Left lung (tissue), 10 donors: ENCODE results near the gene GPR42. TPM values are rescaled to one million over a fixed set of nuclear protein-coding genes. Genes with fewer than 3 reads are reported as not detected.

Source experiments
- ATAC-seq: fragments of 200-7000 bp; cut with Tn5 transposase; one replicate; pipeline ENCODE4 v1.9.1; 2020; ENCODE audit warnings: moderate library complexity
- DNase-seq, 4 donors: peaks; one replicate each; pipeline ENCODE4 v3.0.0-alpha.2; 2013 to 2020
- H3K27ac ChIP-seq, 2 donors: fragments of 200-600 bp; sonication (generic) in 1 of 2; one replicate each; pipeline versions ENCODE4 v1.5.0 to v1.8.0; 2020 to 2021
- H3K27me3 ChIP-seq, 2 donors: fragments of 200-600 bp; sonication (generic) in 1 of 2; one replicate each; pipeline versions ENCODE4 v1.5.0 to v1.8.0; 2020 to 2021
- H3K36me3 ChIP-seq, 2 donors: fragments of 200-600 bp; sonication (generic) in 1 of 2; one replicate each; pipeline versions ENCODE4 v1.5.0 to v1.8.0; 2020 to 2021
- H3K4me1 ChIP-seq, 2 donors: fragments of 200-600 bp; one replicate each; pipeline ENCODE4 v1.8.0; 2021
- H3K4me3 ChIP-seq, 2 donors: fragments of 200-600 bp; sonication (generic) in 1 of 2; one replicate each; pipeline versions ENCODE4 v1.5.0 to v1.8.0; 2020 to 2021; ENCODE audit warnings: mild to moderate bottlenecking in 1 of 2
- H3K9me3 ChIP-seq, 2 donors: fragments of 200-600 bp; sonication (generic) in 1 of 2; one replicate each; pipeline versions ENCODE4 v1.5.0 to v1.8.0; 2020 to 2021
- intact Hi-C, 2 donors: fragments of 100-400 bp; cut with DNase I; formaldehyde crosslinking; loops; one replicate each; pipeline versions ENCODE4 v1.11.2 to v1.14.2; 2022
- polyA plus RNA-seq, 6 donors: library from polyadenylated mRNA; unstranded; fragments of 120-200 nt; gene quantifications; one replicate each; pipeline ENCODE4 v1.2.1, GENCODE V29; 2013; ENCODE audit not compliant: insufficient read length in 6 of 6
- total RNA-seq, 2 donors: library from RNA; stranded (reverse); fragmentation: NEBNext Ultra II Directional; extraction: Animal tissue kit (Norgen Biotek cat#: 25700); gene quantifications; one replicate each; pipeline ENCODE4 v1.2.1, GENCODE V29; 2021
- TF ChIP-seq, protein P1 (sequence below), 2 donors: fragments of 200-600 bp; sonication (generic) in 1 of 2; IDR thresholded peaks; one replicate each; pipeline versions ENCODE4 v1.5.0 to v1.8.0; 2021; ENCODE audit warnings: antibody characterized with exemption in 2 of 2
- donor health status: DM: no; HTN: yes; CAD: no.
- donor health status: DM: no; HTN: no; CAD: no.

The GPR42 gene
- total and polyA plus RNA-seq, 8 donors: 0.11 to 0.24 (median 0.14) TPM; not detected in 5

DNA sequence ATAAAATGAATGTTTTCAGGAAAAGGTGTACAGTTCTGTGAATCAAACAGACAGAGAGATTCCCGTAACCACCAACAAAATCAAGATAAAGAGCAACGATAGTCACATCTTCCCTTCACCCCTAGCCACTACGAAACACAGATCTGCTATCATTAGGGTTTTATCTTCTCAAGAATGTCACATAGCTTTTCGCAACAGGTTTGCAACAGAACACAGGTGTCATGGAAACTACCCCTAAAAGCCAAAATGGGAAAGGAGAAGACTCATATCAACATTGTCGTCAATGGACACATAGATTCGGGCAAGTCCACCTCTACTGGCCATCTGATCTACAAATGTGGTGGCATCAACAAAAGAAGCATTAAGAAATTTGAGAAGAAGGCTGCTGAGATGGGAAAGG is 11.1 kb downstream of the GPR42 start:
- ATAC-seq (no peak), DNase-seq (no peak)
- Histone ChIP-seq H3K36me3 (no peaks in the 10 kb centered on the region), H3K4me1 (no peaks in the 10 kb centered on the region), H3K27ac (no peak overlapping the region), H3K9me3 (peaks cover 0 to 15% of the 10 kb centered on the region in 2 donors), H3K27me3 (peaks cover 0 to 27% of the 10 kb centered on the region in 2 donors), H3K4me3 (no peak overlapping the region)
- TF ChIP-seq, protein P1, sequence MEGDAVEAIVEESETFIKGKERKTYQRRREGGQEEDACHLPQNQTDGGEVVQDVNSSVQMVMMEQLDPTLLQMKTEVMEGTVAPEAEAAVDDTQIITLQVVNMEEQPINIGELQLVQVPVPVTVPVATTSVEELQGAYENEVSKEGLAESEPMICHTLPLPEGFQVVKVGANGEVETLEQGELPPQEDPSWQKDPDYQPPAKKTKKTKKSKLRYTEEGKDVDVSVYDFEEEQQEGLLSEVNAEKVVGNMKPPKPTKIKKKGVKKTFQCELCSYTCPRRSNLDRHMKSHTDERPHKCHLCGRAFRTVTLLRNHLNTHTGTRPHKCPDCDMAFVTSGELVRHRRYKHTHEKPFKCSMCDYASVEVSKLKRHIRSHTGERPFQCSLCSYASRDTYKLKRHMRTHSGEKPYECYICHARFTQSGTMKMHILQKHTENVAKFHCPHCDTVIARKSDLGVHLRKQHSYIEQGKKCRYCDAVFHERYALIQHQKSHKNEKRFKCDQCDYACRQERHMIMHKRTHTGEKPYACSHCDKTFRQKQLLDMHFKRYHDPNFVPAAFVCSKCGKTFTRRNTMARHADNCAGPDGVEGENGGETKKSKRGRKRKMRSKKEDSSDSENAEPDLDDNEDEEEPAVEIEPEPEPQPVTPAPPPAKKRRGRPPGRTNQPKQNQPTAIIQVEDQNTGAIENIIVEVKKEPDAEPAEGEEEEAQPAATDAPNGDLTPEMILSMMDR (IDR thresholded peaks at IDR 0.05): no peak
- intact Hi-C loops: no loop called here

DNA sequence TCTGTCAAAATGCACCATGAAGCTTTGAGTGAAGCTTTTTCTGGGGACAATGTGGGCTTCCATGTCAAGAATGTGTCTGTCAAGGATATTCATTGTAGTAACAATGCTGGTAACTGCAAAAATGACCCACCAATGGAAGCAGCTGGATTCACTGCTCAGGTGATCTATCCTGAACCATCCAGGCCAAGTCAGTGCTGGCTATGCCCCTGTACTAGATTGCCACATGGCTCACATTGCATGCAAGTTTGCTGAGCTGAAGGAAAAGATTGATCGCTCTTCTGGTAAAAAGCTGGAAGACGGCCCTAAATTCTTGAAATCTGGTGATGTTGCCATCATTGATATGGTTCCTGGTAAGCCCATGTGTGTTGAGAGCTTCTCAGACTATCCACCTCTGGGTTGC is 12.7 kb downstream of the GPR42 start:
- no peak for ATAC-seq
- Histone ChIP-seq H3K4me3 (no peak overlapping the region), H3K36me3 (no peaks in the 10 kb centered on the region), H3K27ac (no peak overlapping the region), H3K9me3 (peaks cover 0 to 18% of the 10 kb centered on the region in 2 donors), H3K27me3 (peaks cover 0 to 27% of the 10 kb centered on the region in 2 donors), H3K4me1 (no peaks in the 10 kb centered on the region)
- DNase-seq: no peak
- TF ChIP-seq, protein P1 (IDR thresholded peaks at IDR 0.05): no peak
- intact Hi-C loops: no loop called here

DNA sequence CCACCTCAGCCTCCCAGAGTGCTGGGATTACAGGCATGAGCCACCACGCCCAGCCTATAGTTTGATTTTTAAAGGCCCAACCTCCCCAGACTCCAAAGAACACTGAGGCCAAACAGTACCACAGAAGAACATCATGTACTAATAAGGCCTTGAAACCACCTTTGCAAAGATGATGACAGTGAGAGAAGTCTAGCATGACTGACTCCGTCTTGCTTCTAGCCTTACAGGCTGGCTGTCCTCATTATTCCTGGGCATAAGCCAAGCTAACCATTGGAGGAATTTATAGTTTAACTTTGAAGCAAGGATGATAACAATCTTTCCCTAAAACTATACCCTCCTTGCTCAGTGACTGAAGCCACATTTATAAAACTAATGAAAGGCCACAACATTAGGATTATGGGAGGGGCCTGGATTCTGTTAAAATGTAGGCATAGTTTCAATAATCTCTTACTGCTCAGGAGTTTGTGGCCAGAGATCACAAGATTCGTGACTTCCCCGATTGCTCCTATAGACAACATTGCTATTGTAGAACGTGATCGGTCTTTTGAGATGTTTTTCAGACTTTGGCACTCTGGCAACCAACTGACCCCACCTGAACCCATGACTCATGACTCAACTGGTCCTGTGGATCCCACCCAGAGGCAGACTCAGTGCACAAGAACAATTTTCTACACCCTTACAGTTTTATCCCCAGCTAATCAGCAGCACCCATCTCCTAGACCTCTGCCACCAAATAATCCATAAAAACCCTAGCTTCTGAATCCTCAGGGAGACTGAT is 17.6 kb downstream of the GPR42 start:
- H3K4me3 ChIP-seq: no peak overlapping the region
- TF ChIP-seq, protein P1 (IDR thresholded peaks at IDR 0.05): no peak
- intact Hi-C loops: no loop called here
- H3K9me3 ChIP-seq: peaks cover 0 to 18% of the 10 kb centered on the region in 2 donors
- ATAC-seq (no peak), DNase-seq (no peak)
- H3K27me3 ChIP-seq: peaks cover 0 to under 1% of the 10 kb centered on the region in 2 donors
- H3K4me1 ChIP-seq: no peaks in the 10 kb centered on the region
- H3K36me3 ChIP-seq: no peaks in the 10 kb centered on the region
- H3K27ac ChIP-seq: no peak overlapping the region

DNA sequence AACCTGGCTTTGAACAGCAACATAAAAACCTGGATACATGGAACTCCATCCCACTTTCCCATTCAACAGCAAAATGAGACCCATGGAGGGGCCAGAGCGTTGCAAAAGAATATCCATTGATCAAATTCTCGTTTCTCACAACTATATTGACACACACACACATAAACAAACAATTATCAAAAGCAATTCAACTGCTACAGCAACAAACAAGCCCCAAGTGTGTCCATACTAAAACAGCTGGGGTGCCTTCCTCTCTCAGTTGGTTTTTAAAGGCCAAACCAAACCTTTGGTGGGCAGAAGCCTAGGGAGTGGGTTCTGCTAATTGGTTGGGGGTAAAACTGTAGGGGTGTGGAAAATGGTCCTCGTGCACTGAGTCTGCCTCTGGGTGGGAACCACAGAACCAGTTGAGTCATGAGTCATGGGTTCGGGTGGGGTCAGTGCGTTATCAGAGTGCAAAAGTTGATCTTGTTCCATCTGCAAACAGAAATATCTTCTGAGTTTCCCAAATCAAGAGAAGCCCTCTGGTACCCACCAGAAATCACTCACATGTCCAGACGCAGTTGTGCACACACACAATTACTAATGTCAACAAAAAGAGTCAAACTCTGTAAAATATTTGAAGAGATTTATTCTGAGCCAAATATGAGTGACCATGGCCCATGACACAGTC is 18.5 kb downstream of the GPR42 start:
- no peak for ATAC-seq

More for the DNA sequence above, 18.5 kb downstream of the GPR42 start:
- TF ChIP-seq, protein P1 (IDR thresholded peaks at IDR 0.05): no peak
- Histone ChIP-seq H3K4me1 (no peaks in the 10 kb centered on the region), H3K36me3 (no peaks in the 10 kb centered on the region), H3K4me3 (no peak overlapping the region), H3K9me3 (peaks cover 0 to 18% of the 10 kb centered on the region in 2 donors), H3K27me3 (no peaks in the 10 kb centered on the region), H3K27ac (no peak overlapping the region)
- intact Hi-C loops: no loop called here
- no peak for DNase-seq
